ENCODE measurements around the gene FOXS1.
"Not testable (repeated sequence)": the region's sequence is repeated elsewhere in the genome, so short reads cannot be mapped to it uniquely, and the experiment has no call there.

Gene FOXS1

GRCh38 chr20:31828016-31828415, 17.4 kb downstream of the FOXS1 start:
- H2BK12ac ChIP-seq (ENCODE audit: low read length in 2 of 2); H3K36me3 ChIP-seq (ENCODE audit: control insufficient read depth in 1 of 2, insufficient read depth in 2 of 2, low read depth in 1 of 2, low read length in 2 of 2); H4K8ac ChIP-seq (ENCODE audit: low read length); H3K14ac ChIP-seq (ENCODE audit: low read length in 2 of 2); DNase-seq; H3K9ac ChIP-seq (ENCODE audit: low read length); H3K27ac ChIP-seq (ENCODE audit: low read length, poor library complexity, severe bottlenecking); H3K4me3 ChIP-seq (ENCODE audit: insufficient read depth in 1 of 2, low read depth in 1 of 2, low read length in 2 of 2); H2BK5ac ChIP-seq (ENCODE audit: low read depth, low read length, poor library complexity, severe bottlenecking); H3K18ac ChIP-seq (ENCODE audit: low read depth in 1 of 2, low read length in 2 of 2); H2BK15ac ChIP-seq (ENCODE audit: low read depth, poor library complexity, severe bottlenecking); H3K23ac ChIP-seq (ENCODE audit: low read length in 2 of 2); H3K9me3 ChIP-seq (ENCODE audit: control insufficient read depth, low read length); H3K79me1 ChIP-seq (replicated peaks; ENCODE audit: low read length, poor library complexity, severe bottlenecking); H3K4ac ChIP-seq (ENCODE audit: low read depth in 1 of 2, low read length in 2 of 2); H4K91ac ChIP-seq (ENCODE audit: low read length); H2BK120ac ChIP-seq (ENCODE audit: low read depth, low read length); H2AFZ ChIP-seq (ENCODE audit: low read depth, low read length); H2AK5ac ChIP-seq (ENCODE audit: low read length, severe bottlenecking); H3K4me2 ChIP-seq (ENCODE audit: low read length, poor library complexity, severe bottlenecking): not testable (repeated sequence)
- 97% methylated on average over 11 of the region's 11 CpGs for WGBS
- H3K27me3 ChIP-seq (ENCODE audit: control insufficient read depth in 1 of 2, insufficient read depth in 1 of 2, low read length in 2 of 2): peaks cover 22 to 91% of the 10 kb centered on the region in 2 experiments
- peaks cover 28% of the 10 kb centered on the region for H3K4me1 ChIP-seq (ENCODE audit: control insufficient read depth, insufficient read depth, low read depth, low read length)

DNA sequence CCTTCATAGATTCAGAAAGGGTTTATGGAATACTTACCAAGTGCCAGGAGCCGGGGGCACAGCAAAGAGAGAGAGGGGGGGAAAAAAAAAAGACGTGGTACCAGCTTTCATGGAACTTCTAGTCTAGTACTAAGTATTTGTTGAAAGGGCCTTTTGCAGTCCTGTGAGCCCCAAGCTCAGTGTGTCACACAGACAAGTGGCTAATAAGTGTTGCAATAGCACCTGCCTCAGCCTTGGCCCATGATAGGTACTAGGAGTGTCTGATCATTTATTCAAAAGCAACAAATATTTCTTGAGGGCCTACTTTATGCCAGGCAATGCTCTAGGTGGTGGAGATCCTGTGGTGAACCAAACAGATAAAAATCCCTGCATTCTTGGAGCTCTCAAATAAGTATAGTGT, 18.3 kb downstream of the FOXS1 start:
- Histone ChIP-seq H2BK120ac (ENCODE audit: low read depth, low read length) (no peak overlapping the region), H3K79me1 (replicated peaks; ENCODE audit: low read length, poor library complexity, severe bottlenecking) (no peaks in the 10 kb centered on the region), H2BK12ac (ENCODE audit: low read length in 2 of 2) (no peak overlapping the region), H3K4me1 (ENCODE audit: control insufficient read depth, insufficient read depth, low read depth, low read length) (peaks cover 35% of the 10 kb centered on the region), H3K9me3 (ENCODE audit: control insufficient read depth, low read length) (no peaks in the 10 kb centered on the region), H3K4me3 (ENCODE audit: insufficient read depth in 1 of 2, low read depth in 1 of 2, low read length in 2 of 2) (no peak overlapping the region), H2BK15ac (ENCODE audit: low read depth, poor library complexity, severe bottlenecking) (no peak overlapping the region), H3K27me3 (ENCODE audit: control insufficient read depth in 1 of 2, insufficient read depth in 1 of 2, low read length in 2 of 2) (peaks cover 22 to 85% of the 10 kb centered on the region in 2 experiments), H2AK5ac (ENCODE audit: low read length, severe bottlenecking) (no peak overlapping the region), H3K27ac (ENCODE audit: low read length, poor library complexity, severe bottlenecking) (no peak overlapping the region), H3K36me3 (ENCODE audit: control insufficient read depth in 1 of 2, insufficient read depth in 2 of 2, low read depth in 1 of 2, low read length in 2 of 2) (no peaks in the 10 kb centered on the region), H2AFZ (ENCODE audit: low read depth, low read length) (no peak overlapping the region), H3K18ac (ENCODE audit: low read depth in 1 of 2, low read length in 2 of 2) (no peak overlapping the region), H3K4ac (ENCODE audit: low read depth in 1 of 2, low read length in 2 of 2) (no peak overlapping the region), H2BK5ac (ENCODE audit: low read depth, low read length, poor library complexity, severe bottlenecking) (no peak overlapping the region), H3K4me2 (ENCODE audit: low read length, poor library complexity, severe bottlenecking) (no peak overlapping the region), H4K91ac (ENCODE audit: low read length) (no peak overlapping the region), H4K8ac (ENCODE audit: low read length) (no peak overlapping the region), H3K23ac (ENCODE audit: low read length in 2 of 2) (no peak overlapping the region), H3K14ac (ENCODE audit: low read length in 2 of 2) (no peak overlapping the region), H3K9ac (ENCODE audit: low read length) (no peak overlapping the region)
- 84% methylated on average over 2 of the region's 2 CpGs for WGBS
- no peak for DNase-seq

GRCh38 chr20:31826074-31826473, 19.3 kb downstream of the FOXS1 start:
- Histone ChIP-seq H3K4me3 (ENCODE audit: insufficient read depth in 1 of 2, low read depth in 1 of 2, low read length in 2 of 2) (no peak overlapping the region), H3K27me3 (ENCODE audit: control insufficient read depth in 1 of 2, insufficient read depth in 1 of 2, low read length in 2 of 2) (peaks cover 22 to 76% of the 10 kb centered on the region in 2 experiments), H3K9me3 (ENCODE audit: control insufficient read depth, low read length) (no peaks in the 10 kb centered on the region), H3K79me1 (replicated peaks; ENCODE audit: low read length, poor library complexity, severe bottlenecking) (no peaks in the 10 kb centered on the region), H3K27ac (ENCODE audit: low read length, poor library complexity, severe bottlenecking) (no peak overlapping the region), H2AK5ac (ENCODE audit: low read length, severe bottlenecking) (no peak overlapping the region), H2BK15ac (ENCODE audit: low read depth, poor library complexity, severe bottlenecking) (no peak overlapping the region), H2BK120ac (ENCODE audit: low read depth, low read length) (no peak overlapping the region), H3K4ac (ENCODE audit: low read depth in 1 of 2, low read length in 2 of 2) (no peak overlapping the region), H3K4me1 (ENCODE audit: control insufficient read depth, insufficient read depth, low read depth, low read length) (peaks cover 35% of the 10 kb centered on the region), H4K91ac (ENCODE audit: low read length) (no peak overlapping the region), H2BK12ac (ENCODE audit: low read length in 2 of 2) (no peak overlapping the region), H3K9ac (ENCODE audit: low read length) (no peak overlapping the region), H4K8ac (ENCODE audit: low read length) (no peak overlapping the region), H3K36me3 (ENCODE audit: control insufficient read depth in 1 of 2, insufficient read depth in 2 of 2, low read depth in 1 of 2, low read length in 2 of 2) (no peaks in the 10 kb centered on the region), H2BK5ac (ENCODE audit: low read depth, low read length, poor library complexity, severe bottlenecking) (no peak overlapping the region), H3K4me2 (ENCODE audit: low read length, poor library complexity, severe bottlenecking) (no peak overlapping the region), H2AFZ (ENCODE audit: low read depth, low read length) (no peak overlapping the region), H3K18ac (ENCODE audit: low read depth in 1 of 2, low read length in 2 of 2) (no peak overlapping the region), H3K23ac (ENCODE audit: low read length in 2 of 2) (no peak overlapping the region), H3K14ac (ENCODE audit: low read length in 2 of 2) (no peak overlapping the region)
- DNase-seq: no peak
- 93% methylated on average over 5 of the region's 5 CpGs for WGBS

DNA sequence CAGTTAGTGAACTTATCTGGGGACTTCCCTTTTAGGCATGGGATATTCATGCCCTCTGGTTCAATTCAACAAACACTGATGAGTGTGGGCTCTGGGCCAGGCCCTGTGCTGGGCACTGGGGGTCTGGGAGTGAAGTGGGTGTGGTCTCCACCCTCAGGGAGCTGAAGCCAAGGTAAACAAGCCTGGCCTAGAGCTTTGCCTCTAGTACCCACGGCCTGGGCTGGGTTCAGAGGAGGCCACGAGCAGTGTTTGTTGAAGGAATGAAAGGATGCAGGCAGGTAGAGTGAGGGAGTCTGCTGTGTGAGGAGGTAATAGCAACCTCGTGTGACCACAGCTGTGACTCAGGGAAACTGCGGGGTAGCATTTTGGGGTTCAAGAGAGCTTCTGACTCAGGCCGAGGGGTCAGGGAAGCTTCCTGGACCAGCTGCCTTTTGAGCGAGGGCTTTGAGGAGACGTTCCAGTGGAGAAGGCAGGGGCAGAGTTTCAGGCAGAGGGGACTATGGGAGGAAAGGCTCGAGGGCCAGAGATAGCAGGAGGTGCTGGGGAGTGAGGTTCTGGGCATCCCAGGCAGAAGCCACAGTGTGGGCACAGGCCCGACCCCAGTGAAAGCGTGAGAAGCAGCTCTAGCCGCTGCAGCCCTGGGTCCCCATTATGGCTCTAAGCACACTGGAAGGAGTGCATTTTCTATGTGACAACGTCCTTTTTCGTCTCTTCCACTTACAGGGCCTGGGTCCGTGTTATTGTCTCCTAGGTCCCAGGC, 20.7 kb downstream of the FOXS1 start:
- Histone ChIP-seq H2AK5ac (ENCODE audit: low read length, severe bottlenecking) (no peak overlapping the region), H3K79me1 (replicated peaks; ENCODE audit: low read length, poor library complexity, severe bottlenecking) (no peaks in the 10 kb centered on the region), H2BK12ac (ENCODE audit: low read length in 2 of 2) (no peak overlapping the region), H3K27me3 (ENCODE audit: control insufficient read depth in 1 of 2, insufficient read depth in 1 of 2, low read length in 2 of 2) (peaks cover 22 to 68% of the 10 kb centered on the region in 2 experiments), H4K8ac (ENCODE audit: low read length) (no peak overlapping the region), H2BK5ac (ENCODE audit: low read depth, low read length, poor library complexity, severe bottlenecking) (no peak overlapping the region), H3K4me1 (ENCODE audit: control insufficient read depth, insufficient read depth, low read depth, low read length) (peaks cover 26% of the 10 kb centered on the region), H3K18ac (ENCODE audit: low read depth in 1 of 2, low read length in 2 of 2) (no peak overlapping the region), H3K9me3 (ENCODE audit: control insufficient read depth, low read length) (no peaks in the 10 kb centered on the region), H4K91ac (ENCODE audit: low read length) (no peak overlapping the region), H3K14ac (ENCODE audit: low read length in 2 of 2) (peak overlapping the region in 1 of 2 experiments; percentile 12), H3K4ac (ENCODE audit: low read depth in 1 of 2, low read length in 2 of 2) (no peak overlapping the region), H3K4me2 (ENCODE audit: low read length, poor library complexity, severe bottlenecking) (no peak overlapping the region), H3K36me3 (ENCODE audit: control insufficient read depth in 1 of 2, insufficient read depth in 2 of 2, low read depth in 1 of 2, low read length in 2 of 2) (no peaks in the 10 kb centered on the region), H2BK120ac (ENCODE audit: low read depth, low read length) (no peak overlapping the region), H3K23ac (ENCODE audit: low read length in 2 of 2) (no peak overlapping the region), H2AFZ (ENCODE audit: low read depth, low read length) (no peak overlapping the region), H3K4me3 (ENCODE audit: insufficient read depth in 1 of 2, low read depth in 1 of 2, low read length in 2 of 2) (no peak overlapping the region), H3K27ac (ENCODE audit: low read length, poor library complexity, severe bottlenecking) (no peak overlapping the region), H3K9ac (ENCODE audit: low read length) (no peak overlapping the region), H2BK15ac (ENCODE audit: low read depth, poor library complexity, severe bottlenecking) (no peak overlapping the region)
- WGBS: 86% methylated on average over 14 of the region's 14 CpGs
- DNase-seq: no peak
